ENCODE measurements around the gene BAZ2A.

The BAZ2A gene

GRCh38 chr12:56634837-56635791 lies 5.0 kb upstream of the BAZ2A start:
- DNase-seq = peak; percentile 67

DNA sequence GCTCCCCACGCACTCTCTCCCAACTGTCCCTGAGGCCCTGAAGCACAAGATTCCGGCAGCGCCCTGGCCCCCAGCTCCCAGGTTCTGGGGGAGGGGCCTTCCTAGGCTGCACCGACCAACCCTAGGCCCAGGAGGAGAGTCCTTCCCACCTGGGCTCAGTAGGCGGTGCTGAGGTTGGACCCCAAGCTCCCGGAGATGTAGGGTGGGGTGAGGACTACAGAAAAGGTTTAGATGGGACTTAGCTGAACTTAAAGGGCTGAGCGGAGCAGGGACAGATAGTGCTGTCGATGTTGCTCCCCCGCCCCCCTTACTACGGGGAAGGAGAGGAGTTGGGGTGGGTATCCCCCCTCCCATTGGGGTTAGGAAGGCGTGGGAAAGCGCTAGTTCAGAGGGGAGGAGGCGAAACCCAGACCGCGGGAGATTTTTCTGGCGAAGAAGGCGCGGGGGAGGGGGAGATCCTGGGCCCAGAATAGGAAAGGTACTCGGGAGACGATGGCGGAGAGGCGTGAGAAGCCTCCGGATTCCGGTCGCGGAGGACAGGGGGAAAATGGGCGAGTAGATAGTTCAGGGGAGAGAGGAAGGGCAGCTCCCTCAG lies 4.2 kb upstream of the BAZ2A start:
- no peak for DNase-seq

DNA sequence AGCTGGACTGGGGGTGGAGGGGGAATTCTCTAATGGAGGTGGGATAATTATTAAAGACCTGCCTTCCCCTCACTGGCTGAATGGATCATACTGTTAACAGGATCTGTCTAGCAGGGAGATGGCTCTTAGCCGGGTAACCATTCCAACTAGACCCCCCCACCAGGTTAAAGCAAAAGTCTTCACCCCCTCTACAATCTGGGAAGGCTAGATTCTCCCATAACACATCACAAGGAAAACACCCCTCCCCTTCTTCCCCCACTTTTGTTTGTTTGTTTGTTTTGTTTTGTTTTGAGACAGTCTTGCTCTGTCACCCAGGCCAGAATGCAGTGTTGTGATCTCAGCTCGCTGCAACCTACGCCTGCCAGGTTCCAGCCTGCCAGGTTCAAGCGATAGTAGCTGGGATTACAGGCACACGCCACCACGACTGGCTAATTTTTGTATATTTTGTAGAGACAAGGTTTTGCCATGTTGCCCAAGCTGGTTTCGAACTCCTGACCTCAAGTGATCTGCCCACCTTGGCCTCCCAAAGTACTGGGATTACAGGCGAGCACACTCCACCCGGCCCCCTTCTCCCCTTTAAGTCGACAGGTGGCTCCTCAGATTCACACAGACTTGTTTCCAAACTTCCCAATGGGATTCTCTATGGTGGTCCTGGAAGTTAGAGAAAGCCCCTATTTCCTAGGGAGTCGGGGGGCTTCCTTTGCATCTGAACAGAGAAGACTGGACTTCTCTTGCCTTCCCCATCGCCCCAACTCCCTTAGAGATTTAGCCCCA lies 3.5 kb upstream of the BAZ2A start:
- DNase-seq = no peak

- no peak for DNase-seq
Measured at GRCh38 chr12:56632701-56633467, 2.8 kb upstream of the BAZ2A start.

DNA sequence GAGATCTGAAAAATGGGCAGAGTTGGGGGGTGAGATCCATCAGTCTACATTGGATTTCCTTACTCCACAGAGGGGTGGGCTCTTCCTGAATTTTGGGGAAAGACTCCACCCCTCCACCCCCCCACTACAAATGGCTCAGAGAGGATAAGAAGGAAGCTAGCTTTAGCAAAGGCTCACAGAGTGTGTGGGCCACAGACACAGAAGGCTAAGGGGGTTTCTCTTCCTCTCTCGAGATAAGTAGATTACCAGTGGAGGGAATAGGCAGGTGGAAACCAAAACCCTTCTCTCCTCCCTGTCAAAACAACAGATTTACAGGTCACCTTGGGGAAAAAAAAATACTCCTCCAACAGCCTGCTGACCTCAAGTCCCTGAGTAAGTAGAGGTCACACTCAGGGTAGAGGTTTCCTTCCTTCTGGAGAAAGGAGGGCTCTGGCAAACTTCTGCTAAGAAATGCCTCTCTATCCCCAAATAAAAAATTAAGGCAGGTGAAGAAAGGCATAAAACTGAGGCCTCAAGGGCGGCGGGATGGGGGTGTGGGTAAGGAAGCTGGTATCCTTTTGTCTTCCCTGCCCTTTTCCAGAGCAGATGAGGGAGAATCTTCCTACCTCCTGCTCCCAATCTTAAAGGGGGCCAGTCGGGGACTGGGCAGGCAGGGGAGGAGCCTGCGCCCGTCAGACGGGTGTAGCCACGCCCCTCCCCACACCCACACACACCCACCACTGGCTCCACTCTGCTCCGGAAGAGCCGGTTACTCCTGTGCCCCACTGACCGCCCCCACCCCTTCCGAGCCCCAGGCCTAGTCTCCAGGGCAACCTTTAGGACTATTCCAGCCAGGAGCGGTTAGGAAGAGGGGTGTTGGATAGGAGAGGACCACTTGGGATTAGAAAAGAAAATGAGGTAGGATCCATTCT lies 1.9 kb upstream of the BAZ2A start:
- DNase-seq = peak; percentile 43

DNA sequence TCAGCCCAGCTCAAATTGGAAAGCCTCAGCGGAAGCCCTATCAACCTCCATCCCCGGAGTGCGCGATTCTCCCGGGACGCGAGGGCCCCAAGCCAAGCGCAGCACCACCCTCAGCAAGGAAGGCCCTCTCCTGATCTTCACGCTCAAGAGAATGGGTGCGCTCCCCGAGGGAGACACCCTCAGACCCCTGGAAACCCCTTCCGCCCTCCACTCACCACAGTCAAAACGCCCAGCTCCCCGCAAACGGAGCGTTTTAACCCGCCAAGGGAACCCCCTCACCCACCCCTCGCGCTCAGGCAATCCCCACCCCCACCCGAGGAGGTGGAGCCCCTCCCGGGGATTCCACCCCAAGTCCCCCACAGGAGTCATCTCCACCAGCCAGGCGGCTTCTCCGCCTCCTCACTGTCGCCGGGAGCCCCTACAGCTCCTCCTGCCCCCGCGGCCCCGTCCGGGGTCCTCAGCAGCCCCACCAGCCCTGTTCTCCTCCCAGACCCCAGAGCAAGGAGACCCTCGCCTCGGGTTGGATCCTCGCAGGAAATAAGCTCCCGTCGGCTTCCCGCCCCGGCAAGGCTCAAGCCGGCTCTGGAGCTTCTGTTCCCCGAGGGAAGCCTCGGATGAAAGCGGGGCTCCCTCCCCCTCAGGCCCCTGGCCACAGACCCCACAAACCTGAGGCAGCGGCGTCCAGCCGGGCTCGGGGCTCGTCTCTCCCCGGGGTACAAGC lies 507 bp downstream of the BAZ2A start:
- DNase-seq = peak; percentile 49

GRCh38 chr12:56628671-56629458 lies 1.3 kb downstream of the BAZ2A start:
- DNase-seq = peak; percentile 57

GRCh38 chr12:56626701-56627100 lies 3.4 kb downstream of the BAZ2A start:
- no peak for DNase-seq

DNA sequence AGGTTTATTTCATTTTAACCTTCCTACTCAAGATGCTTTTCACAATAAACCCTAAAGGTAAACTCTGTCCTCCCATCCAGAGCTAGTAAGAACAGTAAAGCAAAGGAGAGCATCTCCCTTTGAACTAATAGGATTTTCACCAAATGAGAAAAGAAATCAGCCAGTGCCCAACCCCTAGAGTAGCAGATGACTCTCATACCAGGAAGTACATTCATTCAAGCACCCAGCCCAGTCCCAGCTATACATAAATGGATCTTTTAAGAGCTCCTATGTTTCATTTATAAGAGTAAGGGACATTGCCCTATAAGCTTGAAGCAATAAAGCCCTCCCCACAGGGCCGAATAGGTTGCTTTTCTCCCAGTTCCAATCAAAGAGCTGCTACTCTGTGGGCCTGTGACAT lies 7.6 kb downstream of the BAZ2A start:
- no peak for DNase-seq

- no peak for DNase-seq
Measured at GRCh38 chr12:56616925-56617324, 13.2 kb downstream of the BAZ2A start.

DNA sequence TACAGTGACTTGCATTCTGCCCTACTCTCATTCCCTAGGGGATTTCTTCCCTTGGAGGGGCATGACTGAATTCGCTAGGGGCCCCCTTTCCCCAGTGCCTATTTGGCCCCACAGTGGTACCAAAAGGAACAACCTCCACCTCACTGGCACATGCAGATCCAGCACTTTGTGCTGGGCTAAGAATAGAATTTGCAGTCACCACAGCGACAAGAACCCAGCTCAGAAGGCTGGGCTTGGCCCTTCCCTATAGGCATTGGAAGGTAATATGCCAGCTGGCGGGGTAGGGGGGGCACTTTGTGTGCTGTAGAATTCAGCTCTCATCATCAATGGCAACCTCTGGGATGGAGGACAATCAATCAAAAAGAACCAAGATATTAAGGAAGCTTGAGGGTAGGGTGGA lies 13.9 kb downstream of the BAZ2A start:
- no peak for DNase-seq

- DNase-seq = no peak
Measured at GRCh38 chr12:56614627-56615026, 15.5 kb downstream of the BAZ2A start.

DNA sequence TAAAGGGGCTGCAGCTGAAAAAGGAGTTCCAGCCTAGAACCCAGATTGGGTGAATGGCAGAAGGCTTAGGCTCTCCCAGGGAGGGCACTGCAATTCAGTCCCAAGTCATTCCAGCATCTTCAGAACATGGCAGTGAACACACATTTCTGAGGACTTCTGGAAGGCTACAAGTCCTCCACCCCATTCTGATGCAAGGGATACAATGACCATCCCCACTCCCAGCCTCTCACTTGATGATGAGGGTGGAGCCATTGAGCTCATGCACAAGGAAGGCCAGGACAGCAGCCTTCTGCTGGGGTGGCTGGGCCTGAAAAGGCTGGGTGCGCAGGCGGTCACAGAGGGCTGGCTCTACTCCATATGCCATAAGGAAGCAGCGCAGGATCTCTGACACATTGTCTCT lies 25.8 kb downstream of the BAZ2A start:
- DNase-seq = no peak

DNA sequence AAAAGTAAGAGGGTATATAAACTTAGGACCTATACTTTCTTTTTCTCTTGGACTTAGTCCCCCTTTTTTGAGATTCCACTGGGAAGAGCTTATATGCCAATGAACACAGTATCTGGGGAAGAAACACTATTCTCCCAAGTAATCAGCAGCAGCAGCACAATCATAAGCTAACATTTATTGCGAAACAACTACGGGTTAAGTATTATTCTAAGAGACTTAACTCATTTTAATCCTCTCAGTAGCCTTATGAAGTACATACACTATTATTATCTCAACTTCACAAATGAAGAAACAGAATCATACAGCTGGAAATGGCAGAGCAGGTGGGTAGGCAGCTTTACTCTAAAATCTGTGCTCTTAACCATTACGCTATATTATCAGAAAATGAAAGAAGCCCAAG lies 27.9 kb downstream of the BAZ2A start:
- DNase-seq = no peak

DNA sequence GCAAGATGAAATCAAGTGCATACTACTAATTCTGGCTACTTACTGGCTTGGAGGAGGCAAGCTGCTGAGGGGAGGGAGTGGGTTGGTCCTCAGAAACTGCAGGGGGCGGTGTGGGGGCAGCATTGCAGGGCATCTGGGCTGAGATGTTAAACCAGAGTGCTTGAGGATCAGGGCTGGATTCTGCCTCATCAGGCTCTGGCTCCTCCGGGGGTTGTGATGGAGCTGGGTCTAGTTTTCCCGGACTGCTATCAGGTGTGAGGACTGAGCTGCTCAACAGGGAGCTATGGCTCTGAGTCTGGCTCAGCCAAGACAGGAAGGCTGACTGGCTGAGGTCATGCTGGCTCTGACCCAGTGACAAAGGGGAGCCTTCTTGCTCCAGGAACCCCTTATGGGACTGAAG lies 28.6 kb downstream of the BAZ2A start:
- DNase-seq = peak; percentile 11

DNA sequence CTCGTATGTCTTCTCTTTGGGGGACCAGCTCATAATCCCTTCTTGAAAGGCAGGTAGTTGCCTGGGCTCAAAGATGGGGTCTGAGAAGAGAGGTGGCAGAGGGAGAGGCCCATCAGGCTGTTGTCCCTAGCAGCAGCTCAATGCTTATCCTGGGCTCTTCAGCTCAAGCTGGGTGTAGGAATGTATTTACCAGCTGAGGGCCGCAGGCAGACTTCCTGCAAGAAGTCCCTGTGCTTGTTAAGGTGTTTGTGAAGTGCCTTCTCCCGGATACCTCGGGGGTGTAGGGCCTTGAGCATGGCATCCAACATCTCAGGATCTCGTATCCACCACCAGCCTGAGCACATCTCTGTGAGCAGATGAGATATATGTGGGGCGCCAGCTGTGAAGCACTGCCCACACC lies 29.4 kb downstream of the BAZ2A start:
- no peak for DNase-seq

DNA sequence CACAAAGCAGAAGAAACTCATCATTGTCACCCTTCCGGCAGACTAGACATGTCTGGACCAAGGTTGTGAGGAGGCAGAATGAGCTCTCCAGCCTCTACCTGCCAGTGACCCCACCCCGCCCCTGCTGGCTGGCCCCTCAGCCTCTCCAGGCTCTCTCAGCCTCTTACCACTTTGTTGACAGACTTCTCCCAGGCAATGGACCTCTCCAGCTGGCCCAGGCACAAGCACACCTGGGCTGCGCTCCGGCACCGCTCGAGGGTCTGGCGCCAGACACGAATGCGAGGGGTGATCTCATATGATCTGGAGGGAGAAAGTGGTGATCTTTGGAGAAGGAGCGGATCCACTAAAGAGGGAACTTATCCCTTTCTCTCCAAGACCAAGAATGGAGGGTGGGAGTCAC lies 30.3 kb downstream of the BAZ2A start:
- no peak for DNase-seq

DNA sequence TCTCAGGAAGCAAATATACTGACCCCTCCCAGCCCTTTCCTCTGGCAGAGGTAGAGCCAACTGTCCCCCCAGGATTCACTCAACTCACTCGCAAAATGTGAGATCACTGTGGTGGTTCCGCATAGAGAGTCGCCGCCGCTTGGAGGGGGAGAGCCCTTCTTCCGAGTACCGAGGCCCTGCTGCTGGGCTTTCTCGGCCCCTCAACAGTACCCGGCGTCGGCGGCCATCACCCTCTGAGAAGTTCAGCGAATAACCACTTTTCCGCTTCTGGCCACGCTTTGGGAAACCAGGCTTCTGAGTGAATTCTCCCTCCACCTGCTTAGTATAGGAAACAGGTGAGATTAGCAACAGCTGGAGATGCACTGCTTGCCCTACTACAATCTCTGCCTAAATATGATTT lies 31.1 kb downstream of the BAZ2A start:
- no peak for DNase-seq

GRCh38 chr12:56596815-56597214 lies 33.3 kb downstream of the BAZ2A start:
- no peak for DNase-seq

DNA sequence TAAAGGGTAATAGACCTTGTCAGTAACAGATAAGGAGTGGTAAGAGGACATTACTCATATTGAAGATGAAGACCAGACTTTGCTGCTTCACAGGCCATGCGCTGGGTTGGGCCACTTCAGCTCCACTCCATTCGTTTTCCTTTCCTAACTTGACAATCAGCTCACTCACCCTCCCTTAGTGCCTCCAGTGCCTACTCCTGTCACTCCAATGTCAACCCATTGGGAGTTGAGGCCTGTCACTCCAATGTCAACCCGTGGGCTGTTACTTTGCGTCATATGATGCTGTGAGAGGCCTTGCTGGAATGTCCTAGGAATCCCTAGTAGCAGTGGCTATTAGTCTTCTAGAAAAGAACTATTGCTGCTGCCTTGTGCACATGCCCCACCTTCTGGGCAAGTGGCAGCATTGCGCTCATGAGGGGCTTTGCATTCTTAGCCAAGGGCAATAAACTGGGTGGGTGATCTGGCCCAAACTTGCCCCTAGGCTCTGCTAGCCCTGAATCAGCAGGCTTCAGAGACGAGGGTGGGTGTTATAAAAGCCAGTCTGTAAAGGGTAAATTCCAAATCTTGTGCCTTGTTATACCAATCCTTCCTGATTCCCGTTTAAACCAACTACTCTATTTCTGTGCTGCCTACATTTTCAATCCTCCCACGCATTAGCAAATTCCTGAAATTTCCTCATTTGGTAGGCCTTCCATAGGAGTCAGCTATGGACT lies 36.1 kb downstream of the BAZ2A start:
- peak; percentile 55 for DNase-seq
